Mucosa of rectum (tissue), 2 donors: Measurements from ENCODE around the gene PTPN7.
"Not testable (repeated sequence)": the region's sequence is repeated elsewhere in the genome, so short reads cannot be mapped to it uniquely, and the experiment has no call there.

ENCODE experiments used
- H3K27ac ChIP-seq, 2 donors: one replicate each; pipeline ENCODE4 v1.7.0; 2013; ENCODE audit warnings: inconsistent platforms in 2 of 2, low read depth in 2 of 2, low read length in 2 of 2
- H3K27me3 ChIP-seq, 2 donors: one replicate each; pipeline ENCODE4 v1.7.0; 2013; ENCODE audit warnings: low read length in 2 of 2; ENCODE audit not compliant: control insufficient read depth in 2 of 2, insufficient read depth in 2 of 2
- H3K36me3 ChIP-seq, 2 donors: one replicate each; pipeline ENCODE4 v1.7.0; 2013; ENCODE audit warnings: low read length in 2 of 2; ENCODE audit not compliant: control insufficient read depth in 2 of 2, insufficient read depth in 2 of 2
- H3K4me1 ChIP-seq, 2 donors: one replicate each; pipeline ENCODE4 v1.7.0; 2013; ENCODE audit warnings: low read length in 2 of 2, mild to moderate bottlenecking in 1 of 2; ENCODE audit not compliant: control insufficient read depth in 2 of 2, insufficient read depth in 2 of 2
- H3K4me3 ChIP-seq, 2 donors: one replicate each; pipeline ENCODE4 v1.7.0; 2013; ENCODE audit warnings: low read length in 2 of 2
- H3K9ac ChIP-seq, 2 donors: one replicate each; pipeline ENCODE4 v1.7.0; 2013; ENCODE audit warnings: low read length in 2 of 2, low read depth in 1 of 2, mild to moderate bottlenecking in 1 of 2
- H3K9me3 ChIP-seq, 2 donors: one replicate each; pipeline ENCODE4 v1.7.0; 2013; ENCODE audit warnings: low read length in 2 of 2; ENCODE audit not compliant: control insufficient read depth in 2 of 2
- donor health status: healthy.
- donor health status: Normal muscosa, but diverticular disease.

Gene PTPN7

DNA sequence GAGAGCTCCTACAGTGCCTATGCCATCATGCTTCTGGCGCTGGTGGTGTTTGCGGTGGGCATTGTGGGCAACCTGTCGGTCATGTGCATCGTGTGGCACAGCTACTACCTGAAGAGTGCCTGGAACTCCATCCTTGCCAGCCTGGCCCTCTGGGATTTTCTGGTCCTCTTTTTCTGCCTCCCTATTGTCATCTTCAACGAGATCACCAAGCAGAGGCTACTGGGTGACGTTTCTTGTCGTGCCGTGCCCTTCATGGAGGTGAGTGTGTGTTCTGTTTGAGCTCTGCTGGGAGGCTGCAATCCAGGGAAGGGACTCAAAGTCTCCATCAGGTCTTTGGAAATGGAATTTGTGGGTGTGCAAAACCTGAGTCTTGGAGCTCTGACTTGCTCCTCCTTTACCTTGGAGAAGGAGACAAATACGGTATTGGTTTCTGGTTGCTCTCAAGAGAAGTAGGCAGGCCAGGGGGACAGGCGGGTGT, 37.0 kb downstream of the PTPN7 start:
- Histone ChIP-seq H3K4me3 (no peak overlapping the region), H3K9me3 (no peaks in the 10 kb centered on the region), H3K4me1 (peaks cover 3 to 4% of the 10 kb centered on the region in 2 donors), H3K27me3 (no peaks in the 10 kb centered on the region), H3K36me3 (no peaks in the 10 kb centered on the region), H3K9ac (no peak overlapping the region), H3K27ac (no peak overlapping the region)

DNA sequence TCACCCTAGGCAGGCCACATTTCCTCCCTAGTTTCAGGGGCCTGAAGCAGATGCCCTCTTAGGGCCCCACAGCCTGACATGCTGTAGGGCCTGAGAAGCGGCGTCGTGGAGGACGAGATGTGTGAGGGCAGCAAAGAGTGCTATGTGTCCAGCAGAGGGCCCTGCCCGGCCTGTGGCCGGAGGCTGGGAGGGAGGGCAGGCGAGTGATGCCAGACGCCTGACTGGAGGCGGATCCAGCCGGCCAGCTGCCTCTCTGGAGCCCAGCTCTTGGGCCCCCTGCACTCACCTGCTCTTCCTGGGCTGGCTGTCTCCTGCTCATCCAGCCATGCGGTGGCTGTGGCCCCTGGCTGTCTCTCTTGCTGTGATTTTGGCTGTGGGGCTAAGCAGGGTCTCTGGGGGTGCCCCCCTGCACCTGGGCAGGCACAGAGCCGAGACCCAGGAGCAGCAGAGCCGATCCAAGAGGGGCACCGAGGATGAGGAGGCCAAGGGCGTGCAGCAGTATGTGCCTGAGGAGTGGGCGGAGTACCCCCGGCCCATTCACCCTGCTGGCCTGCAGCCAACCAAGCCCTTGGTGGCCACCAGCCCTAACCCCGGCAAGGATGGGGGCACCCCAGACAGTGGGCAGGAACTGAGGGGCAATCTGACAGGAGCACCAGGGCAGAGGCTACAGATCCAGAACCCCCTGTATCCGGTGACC, 37.6 kb downstream of the PTPN7 start, which contains the start of gene GPR37L1:
Gene GPR37L1, plus strand, starts transcription at position 279 of the 697 bp plus-strand sequence. Its CDS starts 47 bp downstream, at position 326.
- no peak within 1 kb of the TSS for H3K4me3 ChIP-seq
- no peak within 1 kb of the TSS for H3K27ac ChIP-seq

DNA sequence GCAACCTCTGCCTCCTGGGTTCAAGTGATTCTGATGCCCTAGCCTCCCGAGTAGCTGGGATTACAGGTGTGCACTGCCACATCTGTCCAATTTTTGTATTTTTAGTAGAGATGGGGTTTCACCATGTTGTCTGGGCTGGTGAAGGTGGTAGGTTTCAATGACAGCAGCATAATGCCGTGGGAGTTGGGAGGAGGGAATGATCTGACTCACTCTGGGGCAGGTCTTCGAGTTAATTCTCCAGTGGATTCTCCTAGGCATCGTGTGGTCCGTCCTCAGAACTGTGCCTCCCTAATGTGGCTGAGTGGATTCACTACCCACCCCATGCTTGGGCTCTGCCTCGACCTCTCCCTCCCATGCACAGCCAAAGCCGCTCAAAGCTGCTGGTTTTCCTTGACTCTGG, 39.4 kb downstream of the PTPN7 start:
- Histone ChIP-seq H3K36me3 (no peaks in the 10 kb centered on the region), H3K9me3 (no peaks in the 10 kb centered on the region), H3K4me3 (no peak overlapping the region), H3K4me1 (peaks cover 4 to 6% of the 10 kb centered on the region in 2 donors), H3K27me3 (no peaks in the 10 kb centered on the region), H3K9ac (no peak overlapping the region), H3K27ac (no peak overlapping the region)

More for the DNA sequence above, 37.6 kb downstream of the PTPN7 start, which contains the start of gene GPR37L1:
- Histone ChIP-seq H3K27me3 (no peaks in the 10 kb centered on the region), H3K4me1 (peaks cover 4 to 6% of the 10 kb centered on the region in 2 donors), H3K36me3 (no peaks in the 10 kb centered on the region), H3K9ac (no peak within 1 kb of the TSS), H3K9me3 (no peaks in the 10 kb centered on the region)

DNA sequence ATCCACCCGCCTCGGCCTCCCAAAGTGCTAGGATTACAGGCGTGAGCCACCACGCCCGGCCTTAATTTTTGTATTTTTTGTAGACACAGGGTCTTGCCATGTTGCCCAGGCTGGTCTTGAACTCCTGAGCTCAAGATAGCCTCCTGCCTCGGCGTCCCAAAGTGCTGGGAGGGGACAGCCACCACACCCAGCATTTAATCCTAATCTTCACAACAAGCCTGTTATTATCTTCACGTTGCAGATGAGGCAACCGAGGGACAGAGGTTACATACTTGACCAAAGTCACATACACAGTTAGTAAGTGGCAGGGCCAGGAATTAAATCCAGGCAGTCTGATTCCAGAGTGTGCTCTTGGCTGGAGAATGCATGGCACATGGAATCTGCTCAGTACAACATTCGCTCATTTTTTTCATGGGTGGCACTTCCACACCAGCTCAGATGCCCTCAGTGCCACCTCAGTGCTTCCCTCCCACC, 42.5 kb downstream of the PTPN7 start:
- no peaks in the 10 kb centered on the region for H3K27me3 ChIP-seq
- H3K36me3 ChIP-seq = no peaks in the 10 kb centered on the region
- H3K9me3 ChIP-seq = no peaks in the 10 kb centered on the region
- no peak overlapping the region for H3K4me3 ChIP-seq
- H3K27ac ChIP-seq = peak overlapping the region; percentile 75 to 85
- H3K9ac ChIP-seq = peak overlapping the region; percentile 26 to 46
- peaks cover 10 to 22% of the 10 kb centered on the region in 2 donors for H3K4me1 ChIP-seq

GRCh38 chr1:202116287-202116686, 44.1 kb downstream of the PTPN7 start:
- H3K36me3 ChIP-seq = no peaks in the 10 kb centered on the region
- H3K9me3 ChIP-seq = no peaks in the 10 kb centered on the region
- no peak overlapping the region for H3K27ac ChIP-seq
- H3K27me3 ChIP-seq = no peaks in the 10 kb centered on the region
- no peak overlapping the region for H3K9ac ChIP-seq
- H3K4me3 ChIP-seq = no peak overlapping the region
- peaks cover 10 to 27% of the 10 kb centered on the region in 2 donors for H3K4me1 ChIP-seq

- Histone ChIP-seq H3K36me3 (no peaks in the 10 kb centered on the region), H3K27ac (peak overlapping the region; percentile 81 to 84), H3K4me3 (no peak overlapping the region), H3K27me3 (no peaks in the 10 kb centered on the region), H3K4me1 (peaks cover 23 to 44% of the 10 kb centered on the region in 2 donors), H3K9me3 (no peaks in the 10 kb centered on the region), H3K9ac (peak overlapping the region; percentile 47 to 53)
Observed at GRCh38 chr1:202113690-202114300, 46.6 kb downstream of the PTPN7 start.

DNA sequence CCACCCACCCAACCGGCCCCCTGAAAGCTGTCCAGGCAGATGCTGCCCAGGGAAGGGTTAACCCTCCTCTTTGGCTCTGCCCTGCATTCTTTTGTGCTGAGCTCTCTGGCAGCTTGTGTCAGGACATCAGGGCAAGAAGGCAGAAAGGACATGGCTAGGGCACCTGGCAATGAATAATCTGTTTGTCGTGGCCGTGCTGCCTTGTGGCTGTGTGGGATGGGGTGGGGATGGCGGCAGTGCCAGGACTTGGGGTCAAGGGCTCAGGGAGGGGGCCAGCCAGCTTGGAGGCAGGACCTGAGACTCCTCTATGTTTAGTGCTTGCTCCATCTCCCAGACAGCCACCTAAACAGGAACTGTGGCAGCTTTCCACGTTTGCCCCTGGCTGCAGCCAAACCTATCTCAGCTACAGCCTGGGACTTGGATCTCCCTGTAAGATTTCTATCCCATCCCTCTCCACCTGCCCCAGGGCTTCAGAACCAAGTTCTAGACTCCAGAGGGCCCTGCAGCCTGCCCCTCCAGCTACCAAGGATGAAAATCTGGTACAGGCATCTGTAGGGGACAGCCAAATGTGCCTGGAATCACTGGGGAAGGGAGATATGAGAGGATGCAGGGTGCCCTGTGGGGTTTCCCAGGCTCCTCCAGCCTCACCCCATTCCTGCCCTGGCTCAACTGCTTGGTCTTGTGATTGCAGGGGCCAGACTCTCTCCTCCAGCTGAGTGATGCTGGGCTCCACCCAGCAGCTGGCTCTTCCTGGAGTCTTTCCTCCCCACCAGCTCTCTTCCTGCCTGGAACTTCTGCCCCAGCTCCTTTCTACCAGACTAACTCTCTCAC, 47.3 kb downstream of the PTPN7 start:
- H3K36me3 ChIP-seq = no peaks in the 10 kb centered on the region
- peaks cover 23 to 43% of the 10 kb centered on the region in 2 donors for H3K4me1 ChIP-seq
- H3K27me3 ChIP-seq = no peaks in the 10 kb centered on the region
- peak overlapping the region; percentile 81 to 84 for H3K27ac ChIP-seq
- H3K9ac ChIP-seq = peak overlapping the region; percentile 47 to 53
- H3K9me3 ChIP-seq = no peaks in the 10 kb centered on the region
- no peak overlapping the region for H3K4me3 ChIP-seq

DNA sequence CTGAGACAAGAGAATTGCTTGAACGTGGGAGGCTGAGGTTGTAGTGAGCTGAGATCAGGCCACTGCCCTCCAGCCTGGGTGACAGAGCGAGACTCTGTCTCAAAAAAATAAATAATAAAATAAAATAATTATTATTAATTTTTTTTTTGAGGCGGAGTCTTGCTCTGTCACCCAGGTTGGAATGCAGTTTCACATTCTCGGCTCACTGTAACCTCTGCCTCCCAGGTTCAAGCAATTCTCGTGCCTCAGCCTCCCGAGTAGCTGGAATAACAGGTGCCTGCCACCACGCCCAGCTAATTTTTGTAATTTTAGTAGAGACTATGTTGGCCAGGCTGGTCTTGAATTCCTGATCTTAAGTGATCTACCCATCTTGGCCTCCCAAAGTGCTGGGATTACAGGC, 48.8 kb downstream of the PTPN7 start:
- H3K9ac ChIP-seq, H3K4me3 ChIP-seq, H3K27ac ChIP-seq, H3K36me3 ChIP-seq, H3K9me3 ChIP-seq, H3K27me3 ChIP-seq: not testable (repeated sequence)
- peaks cover 36 to 57% of the 10 kb centered on the region in 2 donors for H3K4me1 ChIP-seq

GRCh38 chr1:202110977-202111376, 49.4 kb downstream of the PTPN7 start:
- H3K27me3 ChIP-seq = no peaks in the 10 kb centered on the region
- H3K9ac ChIP-seq = peak overlapping the region in 1 of 2 donors; percentile 12
- H3K36me3 ChIP-seq = no peaks in the 10 kb centered on the region
- peaks cover 42 to 64% of the 10 kb centered on the region in 2 donors for H3K4me1 ChIP-seq
- no peak overlapping the region for H3K4me3 ChIP-seq
- H3K9me3 ChIP-seq = no peaks in the 10 kb centered on the region
- H3K27ac ChIP-seq = no peak overlapping the region
